ENCODE data around the gene HHIP.
"Not testable (repeated sequence)": the region's sequence is repeated elsewhere in the genome, so short reads cannot be mapped to it uniquely, and the experiment has no call there.

The HHIP gene

DNA sequence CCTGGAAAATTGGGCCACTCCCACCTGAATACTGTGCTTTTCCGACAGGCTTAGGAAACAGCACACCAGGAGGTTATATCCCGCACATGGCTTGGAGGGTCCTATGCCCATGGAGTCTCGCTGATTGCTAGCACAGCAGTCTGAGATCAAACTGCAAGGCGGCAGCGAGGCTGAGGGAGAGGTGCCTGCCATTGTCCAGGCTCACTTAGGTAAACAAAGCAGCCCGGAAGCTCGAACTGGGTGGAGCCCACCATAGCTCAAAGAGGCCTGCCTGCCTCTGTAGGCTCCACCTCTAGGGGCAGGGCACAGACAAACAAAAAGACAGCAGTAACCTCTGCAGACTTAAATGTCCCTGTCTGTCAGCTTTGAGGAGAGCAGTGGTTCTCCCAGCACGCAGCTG lies 122.9 kb downstream of the HHIP start:
- not testable (repeated sequence) for DNase-seq

DNA sequence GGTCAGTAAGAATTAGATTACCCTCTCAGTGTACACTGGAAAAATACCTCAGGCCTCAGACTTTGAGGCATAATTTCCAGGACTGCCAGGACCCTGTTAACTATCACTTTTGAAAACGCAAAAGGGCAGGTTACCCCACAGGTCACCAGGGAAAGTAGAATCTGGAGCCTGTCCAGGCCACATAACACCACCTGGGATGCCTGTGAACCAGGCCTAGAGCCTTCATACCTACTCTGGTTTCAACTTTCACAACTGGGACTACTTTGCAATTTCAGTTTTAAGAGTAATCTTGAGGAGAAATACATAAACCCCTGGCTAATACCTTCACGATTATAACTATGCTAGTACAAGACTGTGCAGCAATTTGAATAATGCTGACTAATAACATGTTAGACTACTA lies 132.4 kb downstream of the HHIP start:
- no peak for DNase-seq

- no peak for DNase-seq
These were observed 136.4 kb downstream of the HHIP start for GRCh38 chr4:144782345-144782744.

DNA sequence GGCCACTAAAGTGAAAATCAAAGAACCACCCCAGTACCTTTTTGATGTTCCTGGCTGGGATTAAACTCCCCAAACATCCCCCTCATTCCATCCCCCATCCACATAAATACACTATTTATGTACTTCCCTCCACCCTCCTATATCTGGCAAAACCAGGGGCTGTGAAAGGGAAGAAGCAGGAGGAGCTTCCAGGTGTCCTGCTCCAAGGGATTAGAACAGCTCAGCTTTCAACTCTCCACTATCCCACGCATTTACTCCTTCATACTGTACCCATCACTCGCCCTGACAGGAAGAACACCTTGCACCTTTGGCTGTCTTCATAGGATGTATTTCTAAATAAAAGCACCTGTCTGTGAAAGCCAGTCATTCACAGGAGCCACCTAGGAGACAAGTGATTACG lies 140.0 kb downstream of the HHIP start:
- DNase-seq: no peak

DNA sequence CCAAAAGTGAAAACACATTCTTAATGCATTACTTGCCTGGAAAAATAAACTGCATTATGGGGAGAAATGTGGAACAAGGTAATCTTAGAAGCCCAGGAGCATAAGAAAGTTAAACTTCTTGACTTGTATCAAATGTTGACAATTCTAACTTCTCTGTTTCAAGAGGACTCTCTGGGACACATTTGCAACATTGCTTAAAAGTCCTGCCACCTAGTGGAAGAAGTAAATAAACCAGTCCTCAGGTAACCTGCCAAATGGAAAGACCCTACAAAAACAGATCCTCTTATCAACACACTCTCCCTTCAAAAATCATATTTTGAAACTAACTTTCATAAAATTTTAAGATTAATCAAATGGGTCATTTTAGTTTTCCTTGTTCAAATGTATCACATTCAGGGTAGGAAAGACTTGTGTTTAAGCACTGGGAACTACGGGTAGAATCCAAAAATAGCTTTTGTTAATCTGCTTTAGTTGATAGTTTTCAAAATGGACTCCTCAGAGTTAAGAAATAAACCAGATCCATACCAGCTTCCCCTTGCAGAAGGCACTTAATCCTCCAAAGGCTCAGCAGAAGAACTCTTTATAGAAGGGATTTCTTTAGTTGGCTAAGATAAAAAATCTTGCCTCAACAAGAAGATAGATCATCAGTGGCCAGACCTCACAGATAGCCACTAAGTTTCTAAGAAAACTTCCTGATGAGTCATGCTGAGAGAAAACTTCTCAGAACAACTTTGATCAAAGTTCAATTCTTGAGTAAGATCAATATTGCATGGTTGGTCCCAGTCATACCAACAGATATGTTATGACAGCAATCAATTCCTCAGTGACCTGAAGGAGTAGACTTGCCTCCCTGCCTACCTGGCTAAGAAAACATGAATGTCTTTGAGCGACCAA lies 141.7 kb downstream of the HHIP start:
- peak; percentile 0 for DNase-seq

DNA sequence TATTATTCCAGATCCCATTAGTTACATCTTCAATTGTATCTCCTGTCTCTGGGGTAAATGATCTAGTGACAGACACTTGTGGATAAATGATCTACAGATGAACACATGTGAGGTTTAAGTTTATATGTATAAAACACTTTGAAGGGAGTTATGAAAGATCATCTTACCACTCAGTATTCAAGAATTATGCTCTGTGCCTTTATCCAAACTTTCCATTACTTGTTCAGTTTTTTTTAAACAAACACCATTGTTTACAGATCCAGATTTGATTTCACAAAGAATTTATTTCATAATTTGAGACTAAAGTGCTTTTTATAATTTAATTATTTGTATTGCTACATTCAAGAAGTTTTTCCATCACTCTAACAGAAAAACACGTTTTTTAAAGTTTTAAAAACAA lies 142.5 kb downstream of the HHIP start:
- DNase-seq: peak; percentile 31

- not testable (repeated sequence) for DNase-seq
These were observed 146.0 kb downstream of the HHIP start for GRCh38 chr4:144791933-144792332.

Measured in NCI-H1417 treated with DMSO at 0.1 percent for 48 hours (cell line).